Neural progenitor cell (in vitro differentiated cells): ENCODE data around the gene VPS13D.

Experiments
- EZH2 ChIP-seq: fragments of 200-600 bp; sonication (generic); IDR thresholded peaks from 2 replicates; pipeline ENCODE4 v1.6.1; 2017; ENCODE audit warnings: antibody characterized with exemption, mild to moderate bottlenecking, moderate library complexity
- EZH2phosphoT487 ChIP-seq: fragments of 200-600 bp; sonication (generic); IDR thresholded peaks from 2 replicates; pipeline ENCODE4 v1.6.1; 2017; ENCODE audit warnings: antibody characterized with exemption
- TF ChIP-seq, protein P1 (sequence below): fragments of 200-600 bp; sonication (generic); IDR thresholded peaks from 2 replicates; pipeline ENCODE4 v1.5.1; 2017; ENCODE audit warnings: antibody characterized with exemption, mild to moderate bottlenecking

DNA sequence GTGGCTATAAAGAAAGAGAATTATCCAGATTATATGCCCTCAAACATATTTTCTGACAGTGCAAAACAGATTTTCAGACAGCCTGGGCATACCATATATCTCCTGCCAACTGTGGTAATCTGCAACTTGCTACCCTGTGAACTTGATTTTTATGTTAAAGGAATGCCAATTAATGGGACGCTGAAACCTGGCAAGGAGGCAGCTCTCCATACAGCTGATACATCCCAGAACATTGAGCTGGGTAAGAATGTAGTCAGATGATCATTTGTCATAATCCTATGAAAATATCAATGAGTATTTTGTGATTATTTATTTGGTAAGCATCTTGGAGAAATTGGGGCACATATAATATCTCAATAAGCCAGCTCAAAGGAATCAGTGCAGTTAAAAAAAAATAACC is 124.2 kb downstream of the VPS13D start:
- TF ChIP-seq, protein P1, sequence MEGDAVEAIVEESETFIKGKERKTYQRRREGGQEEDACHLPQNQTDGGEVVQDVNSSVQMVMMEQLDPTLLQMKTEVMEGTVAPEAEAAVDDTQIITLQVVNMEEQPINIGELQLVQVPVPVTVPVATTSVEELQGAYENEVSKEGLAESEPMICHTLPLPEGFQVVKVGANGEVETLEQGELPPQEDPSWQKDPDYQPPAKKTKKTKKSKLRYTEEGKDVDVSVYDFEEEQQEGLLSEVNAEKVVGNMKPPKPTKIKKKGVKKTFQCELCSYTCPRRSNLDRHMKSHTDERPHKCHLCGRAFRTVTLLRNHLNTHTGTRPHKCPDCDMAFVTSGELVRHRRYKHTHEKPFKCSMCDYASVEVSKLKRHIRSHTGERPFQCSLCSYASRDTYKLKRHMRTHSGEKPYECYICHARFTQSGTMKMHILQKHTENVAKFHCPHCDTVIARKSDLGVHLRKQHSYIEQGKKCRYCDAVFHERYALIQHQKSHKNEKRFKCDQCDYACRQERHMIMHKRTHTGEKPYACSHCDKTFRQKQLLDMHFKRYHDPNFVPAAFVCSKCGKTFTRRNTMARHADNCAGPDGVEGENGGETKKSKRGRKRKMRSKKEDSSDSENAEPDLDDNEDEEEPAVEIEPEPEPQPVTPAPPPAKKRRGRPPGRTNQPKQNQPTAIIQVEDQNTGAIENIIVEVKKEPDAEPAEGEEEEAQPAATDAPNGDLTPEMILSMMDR, result no peak
- TF ChIP-seq EZH2, result no peak
- TF ChIP-seq EZH2phosphoT487, result no peak
